ENCODE results near the gene CPN2.

- TF ChIP-seq CTCF (IDR thresholded peaks at IDR 0.05): no peak
- no peak for TF ChIP-seq POLR2A (IDR thresholded peaks at IDR 0.05)
These were observed 28.4 kb downstream of the CPN2 start for GRCh38 chr3:194322678-194323211.

All from tibial nerve (tissue), 3 donors.